Measurements from ENCODE around the gene ZNF573.

Gene ZNF573

DNA sequence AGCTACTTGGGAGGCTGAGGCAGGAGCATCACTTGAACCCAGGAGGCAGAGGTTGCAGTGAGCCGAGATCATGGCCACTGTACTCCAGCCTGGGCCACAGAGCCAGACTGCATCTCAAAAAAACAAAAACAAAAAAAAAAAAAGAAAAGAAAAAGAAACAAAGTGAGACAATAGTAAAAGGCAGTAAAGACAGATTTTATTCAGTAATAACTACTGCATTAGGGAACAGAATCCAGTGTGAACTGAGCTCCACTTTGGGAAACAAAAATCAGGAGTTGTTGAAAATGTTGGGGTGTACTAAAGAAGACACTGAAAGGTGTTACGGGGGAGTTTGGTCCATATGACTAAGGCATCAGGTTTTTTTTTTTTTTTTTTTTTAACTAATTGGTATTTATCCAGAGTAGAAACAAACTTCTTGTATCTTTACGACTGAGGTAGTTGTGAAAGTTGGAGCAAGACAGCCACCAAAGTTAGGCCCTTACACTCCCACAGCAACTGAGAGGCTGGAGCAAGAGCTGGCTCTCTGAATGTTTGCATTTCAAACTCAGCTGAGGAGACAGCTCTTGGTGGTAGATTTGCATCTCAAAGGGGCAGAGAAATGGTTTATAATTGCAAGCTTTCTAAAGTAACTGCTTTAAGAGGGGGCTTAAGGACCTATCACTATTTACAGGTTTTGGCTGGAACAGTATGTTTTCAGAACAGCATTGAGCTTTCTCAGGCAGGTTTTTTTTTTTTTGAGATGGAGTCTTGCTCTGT lies 84.1 kb downstream of the ZNF573 start:
- no peak for DNase-seq (ENCODE audit: low spot score)

DNA sequence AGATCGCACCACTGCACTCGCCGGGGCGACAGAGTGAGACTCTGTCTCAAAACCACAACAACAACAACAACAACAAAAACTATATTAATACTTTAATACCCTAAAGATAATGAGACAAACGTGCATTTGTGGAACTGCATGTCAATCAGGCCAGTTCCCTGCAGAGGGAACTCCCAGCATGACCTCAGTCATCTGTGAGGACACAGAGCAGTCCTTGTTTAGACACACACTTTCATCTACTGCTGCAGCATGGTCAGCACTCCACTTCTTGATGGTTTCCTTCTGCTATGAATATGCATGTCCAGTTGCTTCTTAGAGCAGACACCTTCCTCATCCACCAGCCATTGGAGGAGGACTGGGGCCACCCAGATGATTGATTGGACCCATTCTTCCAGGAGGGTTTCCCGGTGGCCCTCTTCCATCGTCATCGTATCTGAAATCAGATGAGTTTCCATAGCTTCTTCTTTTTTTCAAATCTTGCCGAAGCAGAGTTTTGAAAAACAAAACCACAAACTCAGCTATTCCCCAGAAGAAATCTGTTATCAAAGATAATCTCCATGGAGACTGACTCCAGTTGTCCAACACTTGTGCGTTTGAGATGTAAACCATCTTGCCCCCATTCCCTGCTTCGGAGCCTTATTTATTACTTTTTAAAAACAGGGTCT lies 86.3 kb downstream of the ZNF573 start:
- no peak for DNase-seq (ENCODE audit: low spot score)

DNA sequence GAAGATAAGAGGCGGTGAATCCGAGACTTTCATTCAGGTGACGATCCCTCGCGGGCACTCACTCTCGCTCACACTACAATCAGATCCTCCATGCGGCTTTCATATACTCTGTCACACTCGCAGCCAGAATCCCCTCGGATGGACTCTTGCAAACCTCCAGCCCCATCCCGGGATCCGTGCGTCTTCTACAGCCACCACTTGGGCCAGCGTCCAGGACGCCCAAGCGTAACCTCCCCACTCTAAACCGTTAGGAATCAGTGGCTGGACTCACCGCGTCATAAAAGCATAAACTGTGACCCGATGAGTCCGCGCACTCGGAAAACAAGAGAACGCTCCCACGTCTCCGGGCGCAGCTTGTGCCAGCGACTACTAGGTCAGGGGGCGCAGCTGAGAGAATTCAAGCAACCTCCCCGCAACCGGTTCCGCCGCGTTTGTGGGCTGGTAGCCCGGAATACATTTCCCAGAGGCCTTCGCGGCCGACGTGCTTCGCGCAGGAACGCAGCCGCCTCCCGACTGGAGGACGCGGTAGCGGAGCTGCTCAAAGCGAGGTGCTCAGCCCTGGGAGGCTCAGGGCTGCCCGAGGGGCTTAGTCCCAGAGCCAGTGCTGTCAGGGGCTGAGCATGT lies 87.4 kb downstream of the ZNF573 start:
- peak; percentile 82 for DNase-seq (ENCODE audit: low spot score)
